ENCODE results near the gene BRI3. TPM values are rescaled to one million over a fixed set of nuclear protein-coding genes. Genes with fewer than 3 reads are reported as not detected.

BRI3 gene
- total and polyA plus RNA-seq, 2 of the 13 experiments (the other 11 are each of a cell fraction or from before 2014, with no cell fraction given): 54.0 to 103 TPM

DNA sequence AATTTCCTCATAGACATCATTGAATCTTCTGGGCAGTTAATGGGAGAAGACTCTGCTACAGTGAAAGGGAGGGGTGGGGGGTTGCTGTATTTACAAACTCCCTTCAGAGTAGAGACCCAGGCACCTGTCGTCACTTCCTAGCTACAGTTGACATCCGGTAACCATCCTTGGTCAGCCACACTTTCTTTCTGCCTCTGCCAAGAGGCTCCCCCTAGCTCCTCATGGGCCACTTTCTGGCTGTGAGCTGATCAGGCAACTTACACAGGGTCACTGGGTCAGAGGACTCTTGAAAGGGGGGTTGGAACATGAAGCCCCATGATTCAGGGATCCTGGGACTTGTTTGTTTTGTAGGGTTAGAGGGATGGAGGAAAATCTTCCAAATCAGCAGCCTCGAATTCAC, 30.7 kb upstream of the BRI3 start (continued):
- TF ChIP-seq ZNF317 (CRISPR knock-in tag; IDR thresholded peaks at IDR 0.05) (no peak), ZNF781 (CRISPR knock-in tag; IDR thresholded peaks at IDR 0.05; ENCODE audit: borderline replicate concordance, not compliant biosample characterization) (no peak), ZNF225 (CRISPR knock-in tag; IDR thresholded peaks at IDR 0.05) (no peak), ELF4 (CRISPR knock-in tag; IDR thresholded peaks at IDR 0.05; ENCODE audit: borderline replicate concordance) (no peak), NAIF1 (CRISPR knock-in tag; IDR thresholded peaks at IDR 0.05; ENCODE audit: borderline replicate concordance) (no peak), KDM5A (IDR thresholded peaks at IDR 0.05; ENCODE audit: borderline replicate concordance, low read length) (no peak), ZNF251 (CRISPR knock-in tag; IDR thresholded peaks at IDR 0.05) (no peak), KAT7 (CRISPR knock-in tag; IDR thresholded peaks at IDR 0.05; ENCODE audit: borderline replicate concordance) (no peak), ZNF17 (CRISPR knock-in tag; IDR thresholded peaks at IDR 0.05) (no peak), DNMT3B (CRISPR knock-in tag; conservative IDR thresholded peaks at IDR 0.05) (no peak), ETV5 (CRISPR knock-in tag; IDR thresholded peaks at IDR 0.05; ENCODE audit: borderline replicate concordance) (peak; percentile 46; the same call in 1 of the 2 replicates), ATF1 (CRISPR knock-in tag; IDR thresholded peaks at IDR 0.05) (peak; percentile 55), KLF12 (CRISPR knock-in tag; IDR thresholded peaks at IDR 0.05; ENCODE audit: borderline replicate concordance) (no peak), RFX3 (CRISPR knock-in tag; IDR thresholded peaks at IDR 0.05) (no peak), KAT8 (CRISPR knock-in tag; IDR thresholded peaks at IDR 0.05) (peak; percentile 53; the same call in 1 of the 2 replicates), DNMT1 (CRISPR knock-in tag; IDR thresholded peaks at IDR 0.05) (no peak), ZNF772 (CRISPR knock-in tag; IDR thresholded peaks at IDR 0.05) (no peak)
- TF ChIP-seq, protein P1, sequence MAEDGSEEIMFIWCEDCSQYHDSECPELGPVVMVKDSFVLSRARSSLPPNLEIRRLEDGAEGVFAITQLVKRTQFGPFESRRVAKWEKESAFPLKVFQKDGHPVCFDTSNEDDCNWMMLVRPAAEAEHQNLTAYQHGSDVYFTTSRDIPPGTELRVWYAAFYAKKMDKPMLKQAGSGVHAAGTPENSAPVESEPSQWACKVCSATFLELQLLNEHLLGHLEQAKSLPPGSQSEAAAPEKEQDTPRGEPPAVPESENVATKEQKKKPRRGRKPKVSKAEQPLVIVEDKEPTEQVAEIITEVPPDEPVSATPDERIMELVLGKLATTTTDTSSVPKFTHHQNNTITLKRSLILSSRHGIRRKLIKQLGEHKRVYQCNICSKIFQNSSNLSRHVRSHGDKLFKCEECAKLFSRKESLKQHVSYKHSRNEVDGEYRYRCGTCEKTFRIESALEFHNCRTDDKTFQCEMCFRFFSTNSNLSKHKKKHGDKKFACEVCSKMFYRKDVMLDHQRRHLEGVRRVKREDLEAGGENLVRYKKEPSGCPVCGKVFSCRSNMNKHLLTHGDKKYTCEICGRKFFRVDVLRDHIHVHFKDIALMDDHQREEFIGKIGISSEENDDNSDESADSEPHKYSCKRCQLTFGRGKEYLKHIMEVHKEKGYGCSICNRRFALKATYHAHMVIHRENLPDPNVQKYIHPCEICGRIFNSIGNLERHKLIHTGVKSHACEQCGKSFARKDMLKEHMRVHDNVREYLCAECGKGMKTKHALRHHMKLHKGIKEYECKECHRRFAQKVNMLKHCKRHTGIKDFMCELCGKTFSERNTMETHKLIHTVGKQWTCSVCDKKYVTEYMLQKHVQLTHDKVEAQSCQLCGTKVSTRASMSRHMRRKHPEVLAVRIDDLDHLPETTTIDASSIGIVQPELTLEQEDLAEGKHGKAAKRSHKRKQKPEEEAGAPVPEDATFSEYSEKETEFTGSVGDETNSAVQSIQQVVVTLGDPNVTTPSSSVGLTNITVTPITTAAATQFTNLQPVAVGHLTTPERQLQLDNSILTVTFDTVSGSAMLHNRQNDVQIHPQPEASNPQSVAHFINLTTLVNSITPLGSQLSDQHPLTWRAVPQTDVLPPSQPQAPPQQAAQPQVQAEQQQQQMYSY (CRISPR knock-in tag; IDR thresholded peaks at IDR 0.05): no peak
- TF ChIP-seq, protein P2, sequence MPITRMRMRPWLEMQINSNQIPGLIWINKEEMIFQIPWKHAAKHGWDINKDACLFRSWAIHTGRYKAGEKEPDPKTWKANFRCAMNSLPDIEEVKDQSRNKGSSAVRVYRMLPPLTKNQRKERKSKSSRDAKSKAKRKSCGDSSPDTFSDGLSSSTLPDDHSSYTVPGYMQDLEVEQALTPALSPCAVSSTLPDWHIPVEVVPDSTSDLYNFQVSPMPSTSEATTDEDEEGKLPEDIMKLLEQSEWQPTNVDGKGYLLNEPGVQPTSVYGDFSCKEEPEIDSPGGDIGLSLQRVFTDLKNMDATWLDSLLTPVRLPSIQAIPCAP (CRISPR knock-in tag; IDR thresholded peaks at IDR 0.05; ENCODE audit: low read depth): no peak
- TF ChIP-seq, protein P3, sequence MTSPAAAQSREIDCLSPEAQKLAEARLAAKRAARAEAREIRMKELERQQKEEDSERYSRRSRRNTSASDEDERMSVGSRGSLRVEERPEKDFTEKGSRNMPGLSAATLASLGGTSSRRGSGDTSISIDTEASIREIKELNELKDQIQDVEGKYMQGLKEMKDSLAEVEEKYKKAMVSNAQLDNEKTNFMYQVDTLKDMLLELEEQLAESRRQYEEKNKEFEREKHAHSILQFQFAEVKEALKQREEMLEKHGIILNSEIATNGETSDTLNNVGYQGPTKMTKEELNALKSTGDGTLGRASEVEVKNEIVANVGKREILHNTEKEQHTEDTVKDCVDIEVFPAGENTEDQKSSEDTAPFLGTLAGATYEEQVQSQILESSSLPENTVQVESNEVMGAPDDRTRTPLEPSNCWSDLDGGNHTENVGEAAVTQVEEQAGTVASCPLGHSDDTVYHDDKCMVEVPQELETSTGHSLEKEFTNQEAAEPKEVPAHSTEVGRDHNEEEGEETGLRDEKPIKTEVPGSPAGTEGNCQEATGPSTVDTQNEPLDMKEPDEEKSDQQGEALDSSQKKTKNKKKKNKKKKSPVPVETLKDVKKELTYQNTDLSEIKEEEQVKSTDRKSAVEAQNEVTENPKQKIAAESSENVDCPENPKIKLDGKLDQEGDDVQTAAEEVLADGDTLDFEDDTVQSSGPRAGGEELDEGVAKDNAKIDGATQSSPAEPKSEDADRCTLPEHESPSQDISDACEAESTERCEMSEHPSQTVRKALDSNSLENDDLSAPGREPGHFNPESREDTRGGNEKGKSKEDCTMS (CRISPR knock-in tag; conservative IDR thresholded peaks at IDR 0.05): no peak
